Stimulated activated CD8-positive, alpha-beta memory T cell treated with anti-CD3 and anti-CD28 coated beads, Interleukin-15, amount 100 ng/mL, for 4 hours (primary cell): ENCODE measurements around the gene TLX1.

Experiments used
- DNase-seq, 2 donors: peaks; one replicate each; pipeline ENCODE4 v3.0.0-alpha.2; 2020; ENCODE audit warnings: low read depth in 2 of 2

Gene TLX1

GRCh38 chr10:101130984-101131961, at the start of gene TLX1:
Gene TLX1, plus strand, starts transcription at chr10:101131300. Its CDS starts 242 bp downstream, at chr10:101131542.
- no peak for DNase-seq

- DNase-seq, result no peak
Observed at GRCh38 chr10:101085846-101086245, 45.3 kb upstream of the TLX1 start.

GRCh38 chr10:101087376-101087775, 43.7 kb upstream of the TLX1 start:
- no peak for DNase-seq

- DNase-seq, result no peak
Observed at GRCh38 chr10:101087965-101088364, 43.1 kb upstream of the TLX1 start.

- DNase-seq, result no peak
Observed at GRCh38 chr10:101089520-101090299, 41.4 kb upstream of the TLX1 start.

GRCh38 chr10:101090597-101090996, 40.5 kb upstream of the TLX1 start:
- DNase-seq, result no peak

GRCh38 chr10:101091546-101092290, 39.4 kb upstream of the TLX1 start:
- DNase-seq, result no peak

- DNase-seq, result no peak
Observed at GRCh38 chr10:101092881-101093354, 38.2 kb upstream of the TLX1 start.

GRCh38 chr10:101094121-101094879, 36.8 kb upstream of the TLX1 start:
- no peak for DNase-seq

- DNase-seq, result no peak
Observed at GRCh38 chr10:101095004-101095403, 36.1 kb upstream of the TLX1 start.

GRCh38 chr10:101095550-101096213, 35.4 kb upstream of the TLX1 start:
- DNase-seq, result peak; percentile 28

- no peak for DNase-seq
Observed at GRCh38 chr10:101096378-101096777, 34.7 kb upstream of the TLX1 start.

- DNase-seq, result no peak
Observed at GRCh38 chr10:101097881-101098280, 33.2 kb upstream of the TLX1 start.

GRCh38 chr10:101099901-101100300, 31.2 kb upstream of the TLX1 start:
- DNase-seq, result no peak

- DNase-seq, result no peak
Observed at GRCh38 chr10:101101372-101101881, 29.7 kb upstream of the TLX1 start.

- no peak for DNase-seq
Observed at GRCh38 chr10:101103430-101103829, 27.7 kb upstream of the TLX1 start.

- no peak for DNase-seq
Observed at GRCh38 chr10:101106351-101106750, 24.7 kb upstream of the TLX1 start.

- DNase-seq, result no peak
Observed at GRCh38 chr10:101107771-101108170, 23.3 kb upstream of the TLX1 start.

GRCh38 chr10:101110856-101111523, 20.1 kb upstream of the TLX1 start:
- no peak for DNase-seq

GRCh38 chr10:101111547-101111946, 19.6 kb upstream of the TLX1 start:
- no peak for DNase-seq
